Activated CD8-positive, alpha-beta T cell treated with anti-CD3 and anti-CD28 coated beads, Interleukin-2, amount 10 ng/mL, durations not matched to agents 7 days and 5 days (primary cell): ENCODE measurements around the gene GFI1. TPM values are rescaled to one million over a fixed set of nuclear protein-coding genes. Genes with fewer than 3 reads are reported as not detected.
"Not testable (repeated sequence)": the region's sequence is repeated elsewhere in the genome, so short reads cannot be mapped to it uniquely, and the experiment has no call there.

Experiments
- ATAC-seq: fragments of 150-1000 bp; cut with Tn5 transposase; one replicate; pipeline ENCODE4 v1.10.0; 2021; ENCODE audit warnings: moderate library complexity
- CTCF ChIA-PET: fragments of 350-600 bp; sonication (Branson Sonifier 250); formaldehyde crosslinking; loops from one replicate; lab custom pipeline; 2021; ENCODE audit warnings: antibody characterized with exemption; lab: Charles Lee
- POLR2A ChIA-PET: fragments of 350-600 bp; sonication (Branson Sonifier 250); formaldehyde crosslinking; loops from one replicate; lab custom pipeline; 2021; ENCODE audit warnings: antibody characterized with exemption; lab: Charles Lee
- DNase-seq: peaks from one replicate; pipeline ENCODE4 v3.0.0-alpha.2; 2020
- H3K27ac Mint-ChIP-seq: one replicate; pipeline ENCODE4 v1.8.0; 2021; ENCODE audit warnings: mild to moderate bottlenecking, mixed read lengths
- H3K27me3 Mint-ChIP-seq: one replicate; pipeline ENCODE4 v1.8.0; 2021; ENCODE audit warnings: low read depth, mixed read lengths
- H3K36me3 Mint-ChIP-seq: one replicate; pipeline ENCODE4 v1.8.0; 2021; ENCODE audit warnings: low read depth, mixed read lengths
- H3K4me1 Mint-ChIP-seq: one replicate; pipeline ENCODE4 v1.8.0; 2021; ENCODE audit warnings: low read depth, mixed read lengths
- H3K4me3 Mint-ChIP-seq: one replicate; pipeline ENCODE4 v1.8.0; 2021; ENCODE audit warnings: mild to moderate bottlenecking, mixed read lengths
- H3K9me3 Mint-ChIP-seq: one replicate; pipeline ENCODE4 v1.8.0; 2022; ENCODE audit warnings: mixed read lengths; ENCODE audit not compliant: insufficient read depth
- total RNA-seq, 2 experiments: library from RNA; stranded (reverse); gene quantifications; one replicate each; pipeline ENCODE4 v1.2.3, GENCODE V29; 2021

Gene GFI1
- 10 to 100 TPM; 47.6 to 48.3 TPM for total RNA-seq

DNA sequence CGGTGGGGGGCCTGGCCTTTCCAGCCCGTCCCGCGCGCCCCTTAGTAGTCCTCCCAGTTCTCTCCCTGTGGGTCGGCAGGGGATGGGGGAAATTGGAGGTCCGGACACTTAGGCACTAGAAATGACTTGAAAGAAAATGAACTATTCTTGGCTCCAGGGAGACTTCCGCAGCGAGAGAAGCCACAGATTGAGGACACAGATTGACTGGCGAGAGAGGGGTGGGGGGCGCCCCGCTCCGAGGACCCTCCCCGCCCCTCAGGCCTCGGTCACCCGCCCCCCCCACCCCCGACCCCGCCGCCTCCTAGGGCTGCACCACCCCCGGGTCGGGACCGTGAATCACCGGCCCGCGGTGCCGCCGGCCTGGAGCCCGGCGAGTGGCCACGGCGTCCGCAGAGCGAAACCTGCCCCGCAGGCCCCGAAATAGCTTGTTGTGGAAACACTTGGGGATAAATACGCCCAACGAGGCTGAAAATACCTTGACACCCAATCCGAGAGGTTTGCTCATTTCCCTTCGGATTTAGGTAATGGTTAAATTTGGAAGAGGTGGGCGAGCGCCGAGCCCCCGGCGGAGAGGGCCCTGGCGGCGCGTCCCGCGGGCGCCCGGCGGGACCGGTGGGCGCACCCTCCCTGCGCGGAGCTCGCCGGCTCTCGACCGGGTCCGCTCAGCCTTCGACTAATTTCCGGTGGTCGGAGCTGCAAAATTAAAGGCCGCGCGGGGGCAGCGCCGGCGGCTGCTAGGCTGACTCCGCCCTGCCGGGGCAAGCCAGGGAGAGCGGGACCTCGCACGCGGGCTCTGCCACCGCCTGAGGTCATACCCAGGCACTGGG is at the start of gene GFI1:
Gene GFI1, minus strand, starts transcription at position 675 of the 827 bp plus-strand sequence. CDS start 3,438 bp downstream, outside the sequence.
- POLR2A ChIA-PET = interaction anchor here (0.6 to 9.9 kb wide), 34 partner anchors 8 to 476 kb away, joined by 3 to 230 read pairs (median 8); no protein-coding TSS in a partner anchor

DNA sequence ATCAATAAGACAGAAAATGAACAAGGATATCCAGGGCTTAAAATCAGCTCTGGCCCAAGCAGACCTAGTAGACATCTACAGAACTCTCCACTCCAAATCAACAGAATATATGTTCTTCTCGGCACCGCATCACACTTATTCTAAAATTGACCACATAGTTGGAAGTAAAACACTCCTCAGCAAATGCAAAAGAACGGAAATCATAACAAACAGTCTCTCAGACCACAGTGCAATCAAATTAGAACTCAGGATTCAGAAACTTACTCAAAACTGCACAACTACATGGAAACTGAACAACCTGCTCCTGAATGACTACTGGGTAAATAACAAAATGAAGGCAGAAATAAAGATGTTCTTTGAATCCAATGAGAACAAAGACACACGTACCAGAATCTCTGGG is 45.6 kb upstream of the GFI1 start:
- H3K27me3 Mint-ChIP-seq, H3K9me3 Mint-ChIP-seq, DNase-seq, H3K4me3 Mint-ChIP-seq, ATAC-seq, CTCF ChIA-PET: not testable (repeated sequence)
- H3K27ac Mint-ChIP-seq = peak overlapping the region; percentile 4
- POLR2A ChIA-PET = interaction anchor here (3.3 kb wide), 1 partner anchor 46 kb away, joined by 17 read pairs; the partner anchor contains the start of gene GFI1
- H3K36me3 Mint-ChIP-seq = peaks cover 31% of the 10 kb centered on the region
- H3K4me1 Mint-ChIP-seq = peaks cover 51% of the 10 kb centered on the region

More for the DNA sequence above, at the start of gene GFI1:
- CTCF ChIA-PET = interaction anchor here (0.7 to 6.8 kb wide), 29 partner anchors 10 to 332 kb away, joined by 3 to 122 read pairs (median 5); partner anchors contain the start of gene GLMN
- ATAC-seq = peak; percentile 37
- Mint-ChIP-seq H3K27ac (peak within 1 kb of the TSS; percentile 91), H3K9me3 (no peaks in the 10 kb centered on the region), H3K36me3 (peaks cover 35% of the 10 kb centered on the region), H3K27me3 (no peaks in the 10 kb centered on the region), H3K4me1 (peaks cover 43% of the 10 kb centered on the region), H3K4me3 (peak within 1 kb of the TSS; percentile 90)
- peak; percentile 89 for DNase-seq

DNA sequence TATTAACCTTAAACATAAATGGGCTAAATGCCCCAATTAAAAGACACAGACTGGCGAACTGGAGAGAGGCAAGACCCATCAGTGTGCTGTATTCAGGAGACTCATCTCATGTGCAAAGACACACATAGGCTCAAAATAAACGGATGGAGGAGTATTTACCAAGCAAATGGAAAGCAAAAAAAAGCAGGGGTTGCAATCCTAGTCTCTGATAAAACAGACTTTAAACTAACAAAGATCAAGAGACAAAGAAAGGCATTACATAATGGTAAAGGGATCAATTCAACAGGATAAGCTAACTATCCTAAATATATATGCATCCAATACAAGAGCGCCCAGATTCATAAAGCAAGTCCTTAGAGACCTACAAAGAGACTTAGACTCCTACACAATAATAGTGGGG is 45.2 kb upstream of the GFI1 start:
- CTCF ChIA-PET, H3K4me3 Mint-ChIP-seq: not testable (repeated sequence)
- H3K4me1 Mint-ChIP-seq = peaks cover 49% of the 10 kb centered on the region

DNA sequence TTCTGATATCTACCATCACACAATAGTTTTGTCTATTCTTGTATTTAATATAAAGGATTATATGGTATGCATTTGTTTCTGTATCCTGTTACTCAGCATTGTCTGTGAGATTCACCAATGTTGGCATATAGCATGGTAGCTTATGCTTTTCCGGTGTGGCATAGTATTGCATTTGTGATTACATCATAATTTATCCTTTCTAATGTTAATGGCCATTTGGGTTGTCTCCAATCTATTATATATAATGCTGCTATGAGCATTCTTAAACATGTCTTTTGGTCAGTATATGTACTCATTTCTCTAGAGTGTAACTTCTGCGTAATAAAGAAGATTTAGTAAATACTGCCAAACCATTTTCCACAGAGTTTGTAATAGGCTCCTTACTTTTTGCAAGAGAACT is 40.9 kb upstream of the GFI1 start:
- CTCF ChIA-PET = no interaction called here

More for the DNA sequence above, 45.2 kb upstream of the GFI1 start:
- not testable (repeated sequence) for H3K9me3 Mint-ChIP-seq, DNase-seq, ATAC-seq, H3K27ac Mint-ChIP-seq, H3K27me3 Mint-ChIP-seq
- H3K36me3 Mint-ChIP-seq = peaks cover 31% of the 10 kb centered on the region
- POLR2A ChIA-PET = interaction anchor here (1.0 to 3.3 kb wide), 2 partner anchors 46 to 47 kb away, joined by 3 to 17 read pairs; partner anchors contain the start of gene GFI1

DNA sequence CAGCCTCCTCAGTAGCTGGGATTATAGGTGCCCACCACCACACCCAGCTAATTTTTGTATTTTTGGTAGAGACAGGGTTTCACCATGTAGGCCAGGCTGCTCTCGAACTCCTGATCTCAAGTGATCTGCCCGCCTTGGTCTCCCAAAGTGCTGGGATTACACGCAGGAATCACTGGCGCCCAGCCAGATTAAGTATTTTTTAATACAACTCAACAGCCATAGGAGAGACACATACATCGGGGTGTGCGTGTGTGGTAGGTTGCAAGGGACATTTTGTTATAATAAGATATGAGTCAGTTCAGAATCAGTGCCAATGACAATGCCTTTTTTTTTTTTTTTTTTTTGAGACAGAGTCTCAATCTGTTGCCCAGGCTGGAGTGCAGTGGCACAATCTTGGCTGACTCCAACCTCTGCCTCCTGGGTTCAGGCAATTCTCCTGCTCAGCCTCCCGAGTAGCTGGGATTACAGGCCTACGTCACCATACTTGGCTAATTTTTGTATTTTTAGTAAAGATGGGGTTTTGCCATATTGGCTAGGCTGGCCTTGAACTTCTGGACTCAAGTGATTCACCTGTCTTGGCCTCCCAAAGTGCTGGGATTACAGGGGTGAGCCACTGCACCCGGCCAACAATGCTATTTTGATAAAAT is 38.3 kb upstream of the GFI1 start:
- POLR2A ChIA-PET = interaction anchor here (0.6 kb wide), 1 partner anchor 160 kb away, joined by 3 read pairs; no protein-coding TSS in a partner anchor
- CTCF ChIA-PET = not testable (repeated sequence)

More for the DNA sequence above, 40.9 kb upstream of the GFI1 start:
- POLR2A ChIA-PET = interaction anchor here (0.6 kb wide), 1 partner anchor 43 kb away, joined by 3 read pairs; no protein-coding TSS in a partner anchor
- no peak for ATAC-seq
- peaks cover 11% of the 10 kb centered on the region for H3K36me3 Mint-ChIP-seq
- H3K4me3 Mint-ChIP-seq = no peak overlapping the region
- H3K9me3 Mint-ChIP-seq = no peaks in the 10 kb centered on the region
- DNase-seq = no peak
- H3K27ac Mint-ChIP-seq = no peak overlapping the region
- peaks cover 18% of the 10 kb centered on the region for H3K4me1 Mint-ChIP-seq
- H3K27me3 Mint-ChIP-seq = no peaks in the 10 kb centered on the region

DNA sequence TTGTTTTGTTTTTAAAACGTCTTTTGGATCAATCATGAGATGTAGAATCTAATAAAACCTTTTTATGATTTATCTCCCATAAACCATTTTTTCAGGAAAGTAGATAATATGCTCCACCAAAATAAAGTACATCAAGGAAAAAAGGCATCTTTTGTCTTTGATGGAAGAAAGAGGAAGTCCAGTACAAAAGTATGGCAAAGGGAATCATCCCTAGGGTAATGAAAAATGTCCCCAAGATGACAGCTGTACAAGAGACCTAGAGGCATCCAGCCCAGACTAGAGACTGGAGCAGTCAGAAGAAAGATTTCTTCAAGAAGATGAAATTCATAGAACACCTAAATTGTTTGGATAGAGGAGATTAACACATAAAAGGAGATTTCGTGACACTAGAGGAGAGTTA is 32.3 kb upstream of the GFI1 start:
- ChIA-PET POLR2A (interaction anchor here (1.2 to 1.6 kb wide), 2 partner anchors 32 to 34 kb away, joined by 4 read pairs; partner anchors contain the start of gene GFI1), CTCF (interaction anchor here (1.1 to 1.2 kb wide), 2 partner anchors 18 to 33 kb away, joined by 3 to 6 read pairs; no protein-coding TSS in a partner anchor)
- H3K27me3 Mint-ChIP-seq = no peaks in the 10 kb centered on the region
- ATAC-seq (no peak), DNase-seq (no peak)
- H3K9me3 Mint-ChIP-seq = no peaks in the 10 kb centered on the region
- H3K4me1 Mint-ChIP-seq = peaks cover 15% of the 10 kb centered on the region
- no peak overlapping the region for H3K27ac Mint-ChIP-seq
- peaks cover 4% of the 10 kb centered on the region for H3K36me3 Mint-ChIP-seq
- no peak overlapping the region for H3K4me3 Mint-ChIP-seq

More for the DNA sequence above, 38.3 kb upstream of the GFI1 start:
- not testable (repeated sequence) for H3K4me3 Mint-ChIP-seq, DNase-seq, H3K27ac Mint-ChIP-seq, H3K27me3 Mint-ChIP-seq, H3K4me1 Mint-ChIP-seq, ATAC-seq, H3K9me3 Mint-ChIP-seq, H3K36me3 Mint-ChIP-seq

DNA sequence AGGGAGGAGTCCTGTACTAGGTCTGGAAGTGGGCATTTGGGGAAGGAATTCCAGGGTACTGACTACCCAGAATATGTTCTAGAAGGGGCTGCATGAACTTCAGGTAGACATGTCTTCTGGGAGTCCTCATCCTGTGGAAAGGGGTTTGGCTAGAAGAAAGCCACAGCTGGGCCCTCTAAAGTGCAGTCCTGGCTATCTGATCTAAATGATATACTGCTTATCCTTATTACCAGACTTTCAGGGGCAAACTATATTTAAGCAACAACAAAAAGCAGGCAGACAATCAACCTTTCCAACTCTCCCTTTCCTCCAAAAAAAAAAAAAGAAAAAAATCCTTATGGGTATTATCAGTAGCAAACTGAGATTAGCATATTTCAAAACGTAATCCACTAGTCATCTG is 29.8 kb upstream of the GFI1 start:
- DNase-seq (no peak), ATAC-seq (no peak)
- no peaks in the 10 kb centered on the region for H3K27me3 Mint-ChIP-seq
- CTCF ChIA-PET = interaction anchor here (1.5 to 2.2 kb wide), 3 partner anchors 10 to 22 kb away, joined by 5 to 7 read pairs (median 6); no protein-coding TSS in a partner anchor
- no peak overlapping the region for H3K27ac Mint-ChIP-seq
- H3K4me1 Mint-ChIP-seq = peaks cover 20% of the 10 kb centered on the region
- H3K36me3 Mint-ChIP-seq = peaks cover 4% of the 10 kb centered on the region
- H3K9me3 Mint-ChIP-seq = no peaks in the 10 kb centered on the region
- POLR2A ChIA-PET = no interaction called here
- H3K4me3 Mint-ChIP-seq = no peak overlapping the region

DNA sequence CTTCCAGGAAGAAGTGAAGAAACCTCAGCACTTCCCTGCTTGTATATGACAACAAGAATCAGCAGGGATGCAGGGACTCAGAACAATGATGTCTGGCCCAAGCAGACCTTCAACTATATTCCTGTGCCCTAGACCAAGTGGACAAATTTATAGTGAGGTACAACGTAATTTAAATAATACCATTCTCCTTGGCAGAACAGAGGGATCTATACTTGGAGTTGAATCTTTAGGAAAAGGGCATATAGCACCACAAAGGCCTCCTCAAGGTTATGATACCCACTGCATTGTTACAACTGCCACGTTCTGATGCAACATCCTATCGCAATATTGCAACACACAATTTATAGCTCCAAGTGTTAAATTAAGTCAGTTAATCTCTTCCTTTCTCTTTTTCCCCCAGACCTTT is 29.1 kb upstream of the GFI1 start:
- DNase-seq = no peak
- Mint-ChIP-seq H3K4me1 (peaks cover 24% of the 10 kb centered on the region), H3K4me3 (no peak overlapping the region), H3K36me3 (peaks cover 4% of the 10 kb centered on the region), H3K27ac (no peak overlapping the region), H3K27me3 (no peaks in the 10 kb centered on the region), H3K9me3 (no peaks in the 10 kb centered on the region)
- POLR2A ChIA-PET = no interaction called here
- no peak for ATAC-seq
- CTCF ChIA-PET = interaction anchor here (1.5 to 2.2 kb wide), 4 partner anchors 9 to 23 kb away, joined by 3 to 7 read pairs (median 6); no protein-coding TSS in a partner anchor

DNA sequence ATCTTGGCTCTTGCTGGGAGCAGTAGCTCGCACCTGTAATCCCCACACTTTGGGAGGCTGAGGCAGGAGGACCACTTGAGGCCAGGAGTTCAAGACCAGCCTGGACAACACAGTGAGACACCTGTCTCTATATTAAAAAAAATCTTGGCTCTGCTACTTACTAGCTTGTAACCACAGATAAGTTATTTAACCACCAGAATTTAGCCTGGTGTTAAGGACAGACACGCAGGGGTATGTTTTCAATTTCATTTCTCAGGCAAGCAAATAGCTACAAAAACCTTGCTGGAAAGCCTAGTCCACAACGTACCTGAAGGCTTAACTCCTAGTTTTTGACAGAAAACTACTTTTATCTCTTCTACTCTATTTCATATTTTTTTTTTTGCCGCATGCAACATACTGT is 24.8 kb upstream of the GFI1 start:
- ChIA-PET POLR2A (interaction anchor here (1.0 kb wide), 1 partner anchor 25 kb away, joined by 3 read pairs; the partner anchor contains the start of gene GFI1), CTCF (interaction anchor here (1.6 to 2.5 kb wide), 3 partner anchors 20 to 201 kb away, joined by 5 to 8 read pairs (median 5); partner anchors contain the start of gene GFI1)
- Mint-ChIP-seq H3K27me3 (no peaks in the 10 kb centered on the region), H3K27ac (no peak overlapping the region), H3K4me1 (peaks cover 23% of the 10 kb centered on the region), H3K9me3 (no peaks in the 10 kb centered on the region), H3K36me3 (no peaks in the 10 kb centered on the region), H3K4me3 (no peak overlapping the region)
- ATAC-seq (no peak), DNase-seq (no peak)

DNA sequence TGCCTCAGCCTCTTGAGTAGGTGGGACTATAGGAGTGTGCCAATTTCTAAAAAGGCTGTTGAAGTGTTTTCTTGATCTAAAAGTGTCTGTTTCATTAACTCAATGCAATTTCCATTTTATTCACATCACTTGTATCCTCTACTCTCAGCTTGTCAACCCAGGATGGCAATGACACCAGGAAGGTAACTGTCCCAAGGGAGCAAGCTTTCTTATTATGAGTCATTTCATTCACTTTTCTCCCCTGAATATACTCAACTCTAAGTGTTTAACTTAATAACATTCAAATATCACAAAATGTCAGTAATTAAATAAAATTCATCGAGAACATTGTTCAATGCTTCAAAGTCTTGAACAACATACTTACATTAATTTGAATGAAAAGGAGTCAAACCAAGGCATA is 22.9 kb upstream of the GFI1 start:
- ATAC-seq (no peak), DNase-seq (no peak)
- Mint-ChIP-seq H3K9me3 (no peaks in the 10 kb centered on the region), H3K4me1 (peaks cover 15% of the 10 kb centered on the region), H3K27ac (no peak overlapping the region), H3K4me3 (no peak overlapping the region), H3K36me3 (no peaks in the 10 kb centered on the region), H3K27me3 (no peaks in the 10 kb centered on the region)
- CTCF ChIA-PET = interaction anchor here (2.1 to 2.5 kb wide), 2 partner anchors 14 to 23 kb away, joined by 5 to 6 read pairs; partner anchors contain the start of gene GFI1
- POLR2A ChIA-PET = no interaction called here
